ENCODE measurements around the gene MYO1E.
A peak's percentile ranks its signal among the peaks of the same experiment; 100 is the strongest.

MYO1E gene

GRCh38 chr15:59116771-59117170 is 255.9 kb downstream of the MYO1E start:
- no peak for FAIRE-seq
- no peak for DNase-seq (ENCODE audit: extremely low spot score, insufficient read length, low read depth)

GRCh38 chr15:59116141-59116540 is 256.5 kb downstream of the MYO1E start:
- FAIRE-seq (no peak), DNase-seq (ENCODE audit: extremely low spot score, insufficient read length, low read depth) (no peak)

- DNase-seq (ENCODE audit: extremely low spot score, insufficient read length, low read depth), result no peak
Observed at GRCh38 chr15:59115047-59115446, 257.6 kb downstream of the MYO1E start.

GRCh38 chr15:59111251-59111650 is 261.4 kb downstream of the MYO1E start:
- FAIRE-seq (no peak), DNase-seq (ENCODE audit: extremely low spot score, insufficient read length, low read depth) (no peak)

More at GRCh38 chr15:59115047-59115446, 257.6 kb downstream of the MYO1E start:
- FAIRE-seq, result no peak

GRCh38 chr15:59105854-59106253 is 266.8 kb downstream of the MYO1E start:
- no peak for FAIRE-seq
- DNase-seq (ENCODE audit: extremely low spot score, insufficient read length, low read depth), result no peak

- peak; percentile 92 for DNase-seq (ENCODE audit: extremely low spot score, insufficient read length, low read depth)
- peak; percentile 91 for FAIRE-seq
Observed at GRCh38 chr15:59104912-59105732, 267.5 kb downstream of the MYO1E start, which contains the start of gene CCNB2. CCNB2 (plus strand) TSS chr15:59105146; CDS start chr15:59105269, 123 bp downstream.

- no peak for DNase-seq (ENCODE audit: extremely low spot score, insufficient read length, low read depth)
- FAIRE-seq, result no peak
Observed at GRCh38 chr15:59104602-59104911, 268.1 kb downstream of the MYO1E start.

GRCh38 chr15:59099162-59099685 is 273.4 kb downstream of the MYO1E start:
- DNase-seq (ENCODE audit: extremely low spot score, insufficient read length, low read depth) (no peak), FAIRE-seq (no peak)

- DNase-seq (ENCODE audit: extremely low spot score, insufficient read length, low read depth) (no peak), FAIRE-seq (no peak)
Observed at GRCh38 chr15:59096429-59096828, 276.2 kb downstream of the MYO1E start.

GRCh38 chr15:59094077-59094476 is 278.6 kb downstream of the MYO1E start:
- FAIRE-seq (no peak), DNase-seq (ENCODE audit: extremely low spot score, insufficient read length, low read depth) (no peak)

GRCh38 chr15:59087731-59088130 is 284.9 kb downstream of the MYO1E start:
- FAIRE-seq, result no peak
- DNase-seq (ENCODE audit: extremely low spot score, insufficient read length, low read depth), result no peak

All from GM18507 (cell line).